Trophoblast cell (in vitro differentiated cells and primary cell): ENCODE results near the gene PRKAR1B.

Source experiments
- DNase-seq, 2 donors: peaks; one replicate each; pipeline ENCODE4 v3.0.0-alpha.2; 2016
- H2AFZ ChIP-seq: 2 replicates; pipeline ENCODE4 v1.6.1; 2013; ENCODE audit warnings: low read length, moderate library complexity, mild to moderate bottlenecking; ENCODE audit not compliant: insufficient read depth, poor library complexity
- H2AK5ac ChIP-seq: 2 replicates; pipeline ENCODE4 v1.6.1; 2013; ENCODE audit warnings: mild to moderate bottlenecking, low read length
- H2BK120ac ChIP-seq: 2 replicates; pipeline ENCODE4 v1.6.1; 2013; ENCODE audit warnings: low read length, mild to moderate bottlenecking, moderate library complexity; ENCODE audit not compliant: insufficient read depth, poor library complexity
- H2BK12ac ChIP-seq: 2 replicates; pipeline ENCODE4 v1.6.1; 2013; ENCODE audit warnings: mild to moderate bottlenecking, low read length, moderate library complexity
- H2BK5ac ChIP-seq: 2 replicates; pipeline ENCODE4 v1.6.1; 2013; ENCODE audit warnings: low read length, low read depth, moderate library complexity, mild to moderate bottlenecking; ENCODE audit not compliant: poor library complexity
- H3K14ac ChIP-seq: 2 replicates; pipeline ENCODE4 v1.6.1; 2013; ENCODE audit warnings: mild to moderate bottlenecking, low read length
- H3K18ac ChIP-seq: 2 replicates; pipeline ENCODE4 v1.6.1; 2013; ENCODE audit warnings: mild to moderate bottlenecking, low read length
- H3K23ac ChIP-seq: 2 replicates; pipeline ENCODE4 v1.6.1; 2013; ENCODE audit warnings: low read length
- H3K27ac ChIP-seq: 2 replicates; pipeline ENCODE4 v1.5.1; 2013; ENCODE audit warnings: low read depth, mild to moderate bottlenecking, inconsistent platforms, low read length, moderate library complexity
- H3K27me3 ChIP-seq: 2 replicates; pipeline ENCODE4 v1.6.1; 2013; ENCODE audit warnings: inconsistent platforms, mild to moderate bottlenecking, low read length, moderate library complexity; ENCODE audit not compliant: insufficient read depth
- H3K36me3 ChIP-seq, 2 experiments: 1 replicate in 1 of 2; 2 replicates in 1 of 2; pipeline ENCODE4 v1.6.1; 2013; ENCODE audit warnings: low read length in 2 of 2, mild to moderate bottlenecking in 2 of 2, moderate library complexity in 1 of 2; ENCODE audit not compliant: insufficient read depth in 2 of 2, control insufficient read depth in 1 of 2
- H3K4ac ChIP-seq: 2 replicates; pipeline ENCODE4 v1.6.1; 2013; ENCODE audit warnings: low read depth, mild to moderate bottlenecking, low read length, moderate library complexity
- H3K4me1 ChIP-seq, 2 experiments: 1 replicate in 1 of 2; 2 replicates in 1 of 2; pipeline ENCODE4 v1.6.1; 2013; ENCODE audit warnings: low read length in 2 of 2, mild to moderate bottlenecking in 2 of 2, moderate library complexity in 1 of 2; ENCODE audit not compliant: insufficient read depth in 2 of 2, control insufficient read depth in 1 of 2
- H3K4me2 ChIP-seq: 2 replicates; pipeline ENCODE4 v1.6.1; 2013; ENCODE audit warnings: inconsistent platforms, mild to moderate bottlenecking, low read length, moderate library complexity
- H3K4me3 ChIP-seq: 2 replicates; pipeline ENCODE4 v1.5.1; 2013; ENCODE audit warnings: mild to moderate bottlenecking, low read depth, low read length, inconsistent platforms
- H3K79me1 ChIP-seq: one replicate; pipeline ENCODE4 v1.6.1; 2013; ENCODE audit warnings: low read length
- H3K79me2 ChIP-seq: 2 replicates; pipeline ENCODE4 v1.6.1; 2013; ENCODE audit warnings: low read length, mild to moderate bottlenecking; ENCODE audit not compliant: control insufficient read depth, insufficient read depth, poor library complexity
- H3K9ac ChIP-seq: 2 replicates; pipeline ENCODE4 v1.6.1; 2013; ENCODE audit warnings: mild to moderate bottlenecking, low read length
- H3K9me3 ChIP-seq: 2 replicates; pipeline ENCODE4 v1.6.1; 2013; ENCODE audit warnings: low read depth, mild to moderate bottlenecking, control low read depth, inconsistent platforms, low read length; ENCODE audit not compliant: insufficient read depth
- H4K12ac ChIP-seq: 2 replicates; pipeline ENCODE4 v1.6.1; 2013; ENCODE audit warnings: low read depth, mild to moderate bottlenecking, low read length, moderate library complexity
- H4K8ac ChIP-seq: 2 replicates; pipeline ENCODE4 v1.6.1; 2013; ENCODE audit warnings: low read depth, mild to moderate bottlenecking, low read length, moderate library complexity
- H4K91ac ChIP-seq: one replicate; pipeline ENCODE4 v1.6.1; 2013; ENCODE audit warnings: low read depth, mild to moderate bottlenecking, low read length, moderate library complexity
- WGBS: extraction: QIAGEN DNeasy Blood & Tissue Kit; methylation state at CpG from one replicate; pipeline ENCODE4 v1.1.7; 2013; ENCODE audit warnings: missing lambda C conversion rate; ENCODE audit not compliant: insufficient read length, insufficient coverage; ENCODE audit errors: extremely low coverage; 5-methylcytosine and 5-hydroxymethylcytosine counted together

Gene PRKAR1B

GRCh38 chr7:519484-520390, 207.3 kb downstream of the PRKAR1B start, which contains the start of gene PDGFA:
TSS of gene PDGFA (minus strand) at chr7:519846. CDS start at chr7:519001, 845 bp downstream.
- Histone ChIP-seq H2BK12ac (peak within 1 kb of the TSS; percentile 61), H2BK120ac (peak within 1 kb of the TSS; percentile 77), H3K14ac (peak within 1 kb of the TSS; percentile 88), H3K27ac (no peak within 1 kb of the TSS), H4K91ac (peak within 1 kb of the TSS; percentile 65), H3K79me2 (peaks cover 4% of the 10 kb centered on the region), H3K9me3 (peaks cover 2% of the 10 kb centered on the region), H3K4me3 (peak within 1 kb of the TSS; percentile 77), H4K12ac (peak within 1 kb of the TSS; percentile 85), H4K8ac (peak within 1 kb of the TSS; percentile 74), H2AK5ac (peak within 1 kb of the TSS; percentile 36), H2BK5ac (peak within 1 kb of the TSS; percentile 44), H3K36me3 (no peaks in the 10 kb centered on the region), H3K9ac (no peak within 1 kb of the TSS), H2AFZ (peak within 1 kb of the TSS; percentile 94), H3K4me2 (peak within 1 kb of the TSS; percentile 81), H3K23ac (no peak within 1 kb of the TSS), H3K4me1 (peaks cover 22 to 37% of the 10 kb centered on the region in 2 experiments), H3K18ac (peak within 1 kb of the TSS; percentile 90), H3K79me1 (peaks cover 7% of the 10 kb centered on the region), H3K27me3 (peaks cover 39% of the 10 kb centered on the region), H3K4ac (peak within 1 kb of the TSS; percentile 33)
- no CpG with 5 or more reads among the region's 132 CpGs for WGBS
- peak; percentile 27 to 57 for DNase-seq

DNA sequence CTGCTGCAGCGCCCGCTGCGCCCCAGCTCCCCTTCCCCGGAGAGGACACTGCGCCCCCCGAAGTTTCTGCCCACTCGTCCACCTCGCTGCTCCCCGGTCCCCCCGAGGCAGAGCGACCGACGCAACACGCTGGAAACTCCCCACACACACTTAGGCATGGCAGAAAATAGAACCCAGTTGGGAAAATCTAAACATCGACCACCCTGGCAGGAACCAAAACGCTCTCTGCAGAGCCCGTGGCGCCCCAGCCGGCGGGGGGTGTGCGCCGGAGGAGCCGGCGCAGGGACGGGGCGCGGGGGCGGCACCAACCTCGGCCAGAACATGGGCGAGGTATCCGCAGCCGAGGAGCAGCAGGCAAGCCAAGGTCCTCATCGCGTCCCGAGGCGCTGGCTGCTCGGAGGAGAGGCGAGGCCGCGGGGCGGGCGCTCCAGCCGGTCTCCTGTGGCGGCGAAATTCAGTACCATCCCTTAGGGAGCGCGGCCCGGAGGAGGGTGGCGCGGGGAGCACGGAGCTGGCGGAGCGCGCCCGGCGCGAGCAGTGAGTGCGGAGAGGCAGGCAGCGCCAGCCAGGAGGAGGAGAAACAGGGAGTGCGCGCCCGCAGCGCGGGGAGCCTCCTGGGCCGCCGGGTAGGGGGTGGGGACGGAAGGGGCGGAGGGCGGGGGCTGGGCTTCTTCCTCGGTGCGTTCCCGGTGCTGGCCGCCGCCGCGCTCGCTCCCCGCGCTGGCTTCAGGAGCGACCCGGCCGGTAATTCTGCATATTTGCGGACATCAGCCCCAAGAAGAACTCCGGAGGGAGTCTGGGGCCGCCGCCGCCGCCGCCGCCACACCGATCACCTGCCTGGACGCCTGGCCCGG, 208.2 kb downstream of the PRKAR1B start:
- H3K4me3 ChIP-seq, result peak overlapping the region; percentile 77
- H3K27me3 ChIP-seq, result peaks cover 39% of the 10 kb centered on the region
- peak overlapping the region; percentile 70 for H3K4me2 ChIP-seq
- WGBS, result no CpG with 5 or more reads among the region's 93 CpGs
- DNase-seq, result peak; percentile 24 to 58
- no peak overlapping the region for H2AK5ac ChIP-seq
- peak overlapping the region; percentile 74 for H4K8ac ChIP-seq
- H4K12ac ChIP-seq, result peak overlapping the region; percentile 85
- peaks cover 2% of the 10 kb centered on the region for H3K9me3 ChIP-seq
- H4K91ac ChIP-seq, result peak overlapping the region; percentile 65
- H3K18ac ChIP-seq, result peak overlapping the region; percentile 90
- H3K79me2 ChIP-seq, result peaks cover 4% of the 10 kb centered on the region
- peaks cover 7% of the 10 kb centered on the region for H3K79me1 ChIP-seq
- H3K27ac ChIP-seq, result no peak overlapping the region
- H3K9ac ChIP-seq, result no peak overlapping the region
- peak overlapping the region; percentile 61 for H2BK12ac ChIP-seq
- peak overlapping the region; percentile 44 for H2BK5ac ChIP-seq
- peak overlapping the region; percentile 94 for H2AFZ ChIP-seq
- H3K4ac ChIP-seq, result peak overlapping the region; percentile 33
- peak overlapping the region; percentile 88 for H3K14ac ChIP-seq
- peaks cover 22 to 37% of the 10 kb centered on the region in 2 experiments for H3K4me1 ChIP-seq
- peak overlapping the region; percentile 77 for H2BK120ac ChIP-seq
- no peaks in the 10 kb centered on the region for H3K36me3 ChIP-seq
- no peak overlapping the region for H3K23ac ChIP-seq

DNA sequence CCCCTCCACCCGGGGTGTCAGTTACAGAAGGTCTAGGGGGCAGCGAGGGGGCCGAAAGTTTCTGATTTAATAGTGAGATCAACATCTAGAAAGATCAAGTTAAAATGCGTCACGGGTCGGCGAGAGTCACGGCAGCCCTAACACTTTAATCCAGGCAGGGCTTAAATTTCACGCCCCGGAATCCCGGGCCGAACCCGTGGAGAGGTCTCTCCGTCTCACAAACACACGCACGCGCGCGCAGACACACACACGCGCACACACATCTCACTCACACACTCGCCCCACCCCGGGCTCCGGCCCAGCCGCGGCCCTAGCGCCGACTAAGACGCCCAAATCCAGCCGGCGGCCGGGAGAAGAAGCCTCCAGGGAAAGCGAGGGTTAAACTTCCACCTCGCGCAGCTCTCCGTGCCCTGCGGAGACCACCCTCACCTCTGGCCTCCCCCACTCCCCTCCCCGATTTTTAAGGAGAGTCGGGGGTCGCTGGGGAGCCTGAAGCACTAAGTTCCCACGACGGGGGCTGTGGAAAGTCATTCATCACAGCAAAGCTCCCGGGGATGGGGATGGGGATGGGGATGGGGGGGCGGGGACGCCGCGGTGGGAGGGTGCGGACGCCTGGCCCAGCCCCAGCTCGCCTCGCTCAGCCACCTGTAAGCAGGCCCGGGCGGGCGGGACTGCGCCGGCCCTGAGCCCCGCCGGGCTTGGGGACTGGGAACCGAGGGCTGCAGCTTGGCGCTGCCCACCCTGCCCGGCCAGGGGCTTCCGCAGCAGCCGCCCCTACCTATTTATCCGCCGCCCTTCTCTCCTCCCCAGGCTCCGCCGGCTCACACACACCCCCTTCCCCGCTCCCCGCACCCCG, 209.1 kb downstream of the PRKAR1B start:
- H2BK5ac ChIP-seq, result no peak overlapping the region
- H3K79me2 ChIP-seq, result peaks cover 4% of the 10 kb centered on the region
- H3K27ac ChIP-seq, result no peak overlapping the region
- H2BK120ac ChIP-seq, result peak overlapping the region; percentile 8
- no peak overlapping the region for H3K9ac ChIP-seq
- H3K23ac ChIP-seq, result no peak overlapping the region
- no peak overlapping the region for H2BK12ac ChIP-seq
- DNase-seq, result peak in 1 of 2 donors; percentile 16
- peak overlapping the region; percentile 70 for H3K18ac ChIP-seq
- H3K14ac ChIP-seq, result peak overlapping the region; percentile 45
- H4K12ac ChIP-seq, result no peak overlapping the region
- H4K8ac ChIP-seq, result peak overlapping the region; percentile 34
- no CpG with 5 or more reads among the region's 70 CpGs for WGBS
- H2AFZ ChIP-seq, result no peak overlapping the region
- H3K36me3 ChIP-seq, result no peaks in the 10 kb centered on the region
- peak overlapping the region; percentile 70 for H3K4me2 ChIP-seq
- H3K4me3 ChIP-seq, result peak overlapping the region; percentile 77
- H3K4ac ChIP-seq, result peak overlapping the region; percentile 47
- H3K79me1 ChIP-seq, result peaks cover 7% of the 10 kb centered on the region
- H2AK5ac ChIP-seq, result no peak overlapping the region
- no peak overlapping the region for H4K91ac ChIP-seq
- peaks cover 33% of the 10 kb centered on the region for H3K27me3 ChIP-seq
- peaks cover 22 to 37% of the 10 kb centered on the region in 2 experiments for H3K4me1 ChIP-seq
- peaks cover 2% of the 10 kb centered on the region for H3K9me3 ChIP-seq
